DMS 273 (cell line): ENCODE measurements around the gene SIDT2.
"Not testable (repeated sequence)": the region's sequence is repeated elsewhere in the genome, so short reads cannot be mapped to it uniquely, and the experiment has no call there.

Source experiments
- DNase-seq: peaks from one replicate; lab custom pipeline; 2025; ENCODE audit not compliant: unreplicated experiment; lab: John Stamatoyannopoulos, UW

The SIDT2 gene

DNA sequence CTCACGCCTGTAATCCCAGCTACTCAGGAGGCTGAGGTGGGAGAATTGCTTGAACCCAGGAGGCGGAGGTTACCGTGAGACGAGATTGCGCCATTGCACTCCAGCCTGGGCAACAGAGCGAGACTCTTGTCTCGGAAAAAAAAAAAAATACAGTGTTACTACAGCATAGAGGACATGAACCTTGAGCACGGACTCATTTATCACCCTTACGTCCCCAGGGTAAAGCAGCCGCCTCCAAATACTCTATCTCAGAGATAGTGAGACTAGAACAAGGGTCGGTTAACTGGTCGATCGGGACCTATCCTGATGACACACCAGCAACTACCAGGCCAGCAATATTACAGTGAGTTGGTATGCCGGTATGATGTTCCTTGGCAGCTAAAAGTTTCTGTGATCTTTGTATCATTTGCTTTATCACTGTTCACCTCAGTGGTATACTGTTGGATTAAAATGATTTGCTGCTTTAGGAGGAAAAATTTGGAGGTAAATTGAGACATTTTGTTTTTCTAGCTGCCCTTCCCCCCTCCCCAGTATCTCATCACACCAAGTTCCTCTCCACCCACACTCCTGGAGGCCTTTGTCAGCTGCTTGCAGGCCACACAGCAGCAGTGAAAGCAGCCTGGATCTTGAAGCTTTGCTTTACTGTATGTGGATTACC is 7.0 kb upstream of the SIDT2 start:
- DNase-seq, result no peak

GRCh38 chr11:117172724-117173421 is 5.7 kb upstream of the SIDT2 start:
- no peak for DNase-seq

DNA sequence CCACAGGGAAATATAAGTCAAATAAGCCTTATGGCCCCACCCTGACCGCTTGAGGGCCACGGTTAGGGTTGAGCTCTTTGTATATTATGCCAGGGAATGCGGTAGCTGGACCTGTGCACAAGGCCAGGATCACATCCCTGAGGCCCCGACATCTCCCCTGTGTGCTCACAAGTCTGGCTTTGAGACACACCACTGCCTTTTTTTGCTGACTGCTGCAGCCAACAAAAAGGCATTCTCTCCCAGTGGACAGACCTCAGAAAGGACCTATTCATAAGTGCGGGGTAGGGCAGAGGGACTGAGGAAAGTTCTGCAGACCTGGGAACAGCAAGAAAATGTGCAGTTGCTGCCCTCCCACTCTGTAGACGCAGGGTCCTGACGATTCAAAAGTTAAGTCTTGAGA is 3.4 kb upstream of the SIDT2 start:
- DNase-seq, result no peak

DNA sequence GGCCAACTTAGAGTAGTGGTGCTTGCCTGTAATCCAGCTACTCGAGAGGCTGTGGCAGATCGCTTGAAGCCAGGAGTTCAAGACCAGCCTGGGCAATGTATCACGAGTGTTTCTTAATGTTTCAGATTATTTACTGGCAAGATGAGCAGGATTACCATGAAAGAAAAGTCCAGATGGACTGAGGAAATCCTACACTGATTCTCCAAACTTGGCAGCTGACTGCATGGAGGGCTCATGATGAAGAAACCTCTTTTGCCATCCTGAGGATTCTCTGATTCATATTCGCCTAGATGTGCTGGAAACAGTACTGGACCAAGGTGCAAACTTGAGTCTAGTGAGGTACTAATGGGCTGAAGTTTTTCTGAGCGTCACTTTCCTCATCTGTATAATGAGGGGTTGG is 2.8 kb upstream of the SIDT2 start:
- peak; percentile 28 for DNase-seq

DNA sequence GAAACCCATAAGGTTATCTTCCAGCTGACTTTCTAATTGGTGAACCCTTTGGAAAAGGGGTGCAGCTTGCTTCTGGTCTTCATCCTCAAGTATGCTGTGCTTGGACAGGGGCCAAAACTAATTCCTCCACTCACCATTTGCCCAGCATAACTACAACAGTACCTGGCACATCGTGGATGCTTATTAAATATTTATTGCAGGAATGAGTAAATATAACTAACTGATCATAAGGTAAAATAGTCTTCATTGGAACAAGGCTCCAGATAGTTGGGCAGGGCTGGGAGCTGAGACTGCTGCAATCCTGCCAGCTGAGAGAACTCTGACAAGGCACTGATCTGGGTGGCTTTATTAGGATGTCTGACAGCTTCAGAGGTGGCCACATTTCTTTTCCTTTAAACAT is 2.4 kb upstream of the SIDT2 start:
- DNase-seq, result no peak

- peak; percentile 20 for DNase-seq
Measured at GRCh38 chr11:117177534-117178209, 871 bp upstream of the SIDT2 start.

GRCh38 chr11:117179048-117179999 is 781 bp downstream of the SIDT2 start:
- peak; percentile 41 for DNase-seq

DNA sequence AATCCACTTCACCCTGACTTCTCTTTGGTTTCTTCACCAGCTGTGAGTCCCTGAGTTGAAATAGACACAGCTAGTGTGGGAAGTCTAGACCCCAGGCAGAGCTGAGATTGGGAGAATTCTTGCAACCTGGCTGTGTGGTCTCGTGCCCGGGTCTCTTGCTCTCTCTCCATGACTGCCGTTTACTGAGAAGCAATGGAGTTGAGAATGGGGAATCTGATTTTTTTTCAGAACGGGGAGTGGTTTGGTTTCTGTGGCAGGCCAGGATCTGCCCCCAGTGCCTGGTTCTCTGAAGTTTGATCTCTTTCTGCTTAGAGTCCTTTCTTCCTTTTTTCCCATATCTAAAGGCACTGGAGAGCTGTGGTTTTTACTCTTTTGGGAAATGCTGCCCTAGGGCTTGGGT is 1.5 kb downstream of the SIDT2 start:
- DNase-seq, result peak; percentile 38

- DNase-seq, result peak; percentile 63
Measured at GRCh38 chr11:117180661-117181585, 2.4 kb downstream of the SIDT2 start.

DNA sequence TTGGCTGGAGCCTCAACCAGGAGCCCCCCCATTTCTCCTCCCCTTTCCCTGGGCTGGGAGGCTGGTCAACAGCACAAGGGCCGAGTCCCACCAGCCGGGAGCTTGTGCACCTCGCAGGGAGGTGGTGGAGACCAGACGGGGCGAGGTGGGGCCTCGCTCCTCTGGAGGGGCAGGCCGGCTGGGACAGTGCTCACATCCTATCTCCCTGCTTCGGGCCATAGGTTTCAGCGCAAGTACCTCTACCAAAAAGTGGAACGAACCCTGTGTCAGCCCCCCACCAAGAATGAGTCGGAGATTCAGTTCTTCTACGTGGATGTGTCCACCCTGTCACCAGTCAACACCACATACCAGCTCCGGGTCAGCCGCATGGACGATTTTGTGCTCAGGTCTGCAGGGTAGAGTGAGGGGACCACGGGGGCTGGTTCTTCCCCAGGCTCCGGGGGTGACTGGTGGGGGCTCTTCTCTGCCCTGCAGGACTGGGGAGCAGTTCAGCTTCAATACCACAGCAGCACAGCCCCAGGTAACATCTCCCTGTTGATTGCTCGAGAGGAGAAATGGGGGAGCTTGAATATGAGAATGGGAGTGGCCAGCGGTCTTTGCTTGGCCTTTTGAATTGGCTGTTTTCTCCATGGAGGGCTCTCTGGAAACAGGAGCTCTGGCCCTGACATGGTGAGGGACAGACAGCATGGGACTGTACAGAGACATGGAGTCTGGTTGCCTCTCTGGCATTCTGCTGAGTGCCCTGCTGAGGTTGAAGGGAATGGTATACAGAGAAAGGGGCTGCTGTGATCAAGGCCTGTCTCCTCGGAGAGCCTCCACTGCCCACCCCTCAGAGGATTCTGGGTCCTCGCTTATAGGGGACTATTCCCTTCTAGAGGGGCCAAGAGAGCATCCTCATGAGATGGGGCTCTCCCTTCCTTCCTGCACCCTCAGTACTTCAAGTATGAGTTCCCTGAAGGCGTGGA is 3.3 kb downstream of the SIDT2 start:
- no peak for DNase-seq

GRCh38 chr11:117182551-117182935 is 4.0 kb downstream of the SIDT2 start:
- DNase-seq, result no peak

DNA sequence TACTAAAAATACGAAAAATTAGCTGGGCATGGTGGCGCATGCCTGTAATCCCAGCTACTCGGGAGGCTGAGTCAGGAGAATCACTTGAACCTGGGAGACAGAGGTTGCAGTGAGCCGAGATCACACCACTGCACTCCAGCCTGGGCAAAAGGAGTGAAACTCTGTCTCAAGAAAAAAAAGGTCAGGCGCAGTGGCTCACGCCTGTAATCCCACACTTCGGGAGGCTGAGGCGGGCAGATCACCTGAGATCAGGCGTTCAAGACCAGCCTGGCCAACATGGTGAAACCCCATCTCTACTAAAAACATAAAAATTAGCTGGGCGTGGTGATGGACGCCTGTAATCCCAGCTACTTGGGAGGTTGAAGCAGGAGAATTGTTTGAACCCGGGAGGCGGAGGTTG is 4.6 kb downstream of the SIDT2 start:
- DNase-seq, result not testable (repeated sequence)

- DNase-seq, result no peak
Measured at GRCh38 chr11:117183724-117184349, 5.3 kb downstream of the SIDT2 start.

DNA sequence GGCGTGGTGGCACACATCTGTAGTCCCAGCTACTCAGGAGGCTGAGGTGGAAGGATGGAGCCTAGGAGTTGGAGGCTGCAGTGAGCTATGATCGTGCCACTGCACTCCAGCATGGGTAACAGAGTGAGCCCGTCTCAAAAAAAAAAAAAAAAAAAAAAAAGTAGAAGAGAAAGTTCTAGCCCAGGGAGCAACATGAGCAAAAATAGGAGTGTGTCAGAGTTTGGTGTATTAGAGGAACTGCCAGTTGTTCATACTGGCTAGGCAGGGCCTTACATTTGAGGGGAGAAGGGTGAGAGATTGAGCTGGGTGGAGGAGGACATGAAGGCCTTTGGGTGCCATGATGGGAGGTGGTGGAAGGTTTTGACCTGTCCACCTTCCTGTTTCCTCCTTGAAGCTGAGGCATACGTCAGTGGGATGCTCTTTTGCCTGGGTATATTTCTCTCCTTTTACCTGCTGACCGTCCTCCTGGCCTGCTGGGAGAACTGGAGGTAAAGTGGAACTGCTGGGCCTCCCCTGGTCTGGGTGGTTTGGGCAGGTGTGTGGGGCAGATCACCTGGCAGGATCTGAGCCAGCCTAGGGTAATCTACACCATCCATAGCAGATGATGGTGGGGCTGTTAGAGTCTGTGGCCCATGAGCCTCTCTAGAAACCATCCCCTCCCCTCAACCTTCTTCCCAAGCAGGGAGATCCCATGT is 7.3 kb downstream of the SIDT2 start:
- DNase-seq, result no peak

GRCh38 chr11:117186431-117186761 is 7.9 kb downstream of the SIDT2 start:
- no peak for DNase-seq

GRCh38 chr11:117187007-117187406 is 8.5 kb downstream of the SIDT2 start:
- no peak for DNase-seq

DNA sequence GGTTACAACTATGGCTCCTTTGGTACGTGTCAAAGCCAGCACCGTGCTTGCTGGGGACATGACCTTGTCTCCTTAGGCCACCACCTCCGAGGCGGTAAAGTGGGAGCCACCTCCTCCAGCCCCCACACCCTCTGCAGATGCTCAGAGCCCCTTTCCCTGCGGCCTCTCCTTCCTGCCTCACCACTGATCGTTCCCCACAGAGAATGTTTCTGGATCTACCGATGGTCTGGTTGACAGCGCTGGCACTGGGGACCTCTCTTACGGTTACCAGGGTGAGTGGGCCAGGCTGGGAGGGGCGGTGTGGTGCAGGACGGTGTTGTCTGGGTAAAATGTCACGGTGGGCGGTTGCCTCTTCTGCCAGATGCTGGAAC is 8.9 kb downstream of the SIDT2 start:
- DNase-seq, result no peak

DNA sequence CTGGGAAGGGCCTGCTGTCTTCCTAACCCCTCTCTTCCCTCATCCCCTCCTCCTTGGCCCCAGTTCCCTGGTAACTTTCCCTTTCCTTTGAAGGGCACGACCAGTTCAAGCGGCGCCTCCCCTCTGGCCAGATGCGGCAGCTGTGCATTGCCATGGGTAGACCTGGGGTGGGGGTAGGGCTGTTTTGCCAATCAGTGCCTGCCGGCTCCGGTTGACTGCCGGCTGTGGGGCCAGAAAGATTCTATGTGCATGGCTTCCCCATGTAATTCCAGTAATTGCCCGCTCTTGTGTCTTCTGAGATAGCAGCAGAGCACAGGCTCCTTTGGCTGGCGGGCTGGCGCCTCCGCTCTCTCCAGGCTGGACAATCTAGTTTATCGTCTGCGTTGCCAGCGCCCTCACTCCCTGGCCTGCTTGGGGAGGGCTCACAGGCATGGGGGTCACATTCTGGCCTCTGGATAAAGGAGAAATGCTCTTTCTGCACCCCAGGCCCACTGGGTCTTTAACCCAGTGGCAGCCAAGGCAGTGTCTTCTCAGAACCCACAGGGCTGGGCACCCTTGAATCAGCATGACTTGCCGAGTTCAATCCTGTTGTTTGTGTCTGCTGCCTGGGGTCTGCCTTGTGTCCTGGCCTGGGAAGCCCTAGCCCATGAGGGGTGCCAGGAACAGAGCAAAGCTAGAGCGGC is 9.4 kb downstream of the SIDT2 start:
- DNase-seq, result no peak
